CD8-positive, alpha-beta memory T cell (primary cell): ENCODE measurements around the gene ONECUT3. TPM values are rescaled to one million over a fixed set of nuclear protein-coding genes. Genes with fewer than 3 reads are reported as not detected.
"Not testable (repeated sequence)": the region's sequence is repeated elsewhere in the genome, so short reads cannot be mapped to it uniquely, and the experiment has no call there.

ENCODE experiments used
- CTCF ChIA-PET: fragments of 350-600 bp; sonication (Branson Sonifier 250); formaldehyde crosslinking; loops from one replicate; lab custom pipeline; 2021; ENCODE audit warnings: antibody characterized with exemption; lab: Charles Lee
- POLR2A ChIA-PET: fragments of 350-600 bp; sonication (Branson Sonifier 250); formaldehyde crosslinking; loops from one replicate; lab custom pipeline; 2021; ENCODE audit warnings: antibody characterized with exemption; lab: Charles Lee
- DNase-seq, 5 donors: peaks; one replicate each; pipeline versions ENCODE4 v3.0.0 to v3.0.0-alpha.2; 2020 to 2022; ENCODE audit warnings: mixed read lengths in 1 of 5
- H3K27ac ChIP-seq: one replicate; pipeline ENCODE4 v1.7.0; 2013; ENCODE audit warnings: low read depth, mild to moderate bottlenecking, low read length, moderate library complexity
- H3K27me3 ChIP-seq: 2 replicates; pipeline ENCODE4 v1.7.0; 2013; ENCODE audit warnings: low read length, mild to moderate bottlenecking; ENCODE audit not compliant: insufficient read depth, poor library complexity, severe bottlenecking
- H3K36me3 ChIP-seq: 2 replicates; pipeline ENCODE4 v1.7.0; 2013; ENCODE audit warnings: mild to moderate bottlenecking, low read length, moderate library complexity; ENCODE audit not compliant: insufficient read depth
- H3K4me1 ChIP-seq: 2 replicates; pipeline ENCODE4 v1.7.0; 2013; ENCODE audit warnings: mild to moderate bottlenecking, low read length, moderate library complexity; ENCODE audit not compliant: insufficient read depth
- H3K4me3 ChIP-seq: 2 replicates; pipeline ENCODE4 v1.7.0; 2013; ENCODE audit warnings: mild to moderate bottlenecking, low read length
- H3K9me3 ChIP-seq: 2 replicates; pipeline ENCODE4 v1.7.0; 2013; ENCODE audit warnings: mild to moderate bottlenecking, low read length
- H3K27ac Mint-ChIP-seq, 8 donors: one replicate each; pipeline ENCODE4 v1.8.0; 2020 to 2021; ENCODE audit warnings: mixed read lengths in 8 of 8, mild to moderate bottlenecking in 6 of 8, inconsistent platforms in 3 of 8, moderate library complexity in 3 of 8
- H3K27me3 Mint-ChIP-seq, 2 donors: one replicate each; pipeline ENCODE4 v1.8.0; 2020 to 2021; ENCODE audit warnings: mixed read lengths in 2 of 2, mild to moderate bottlenecking in 1 of 2, moderate library complexity in 1 of 2
- H3K36me3 Mint-ChIP-seq, 3 donors: one replicate each; pipeline ENCODE4 v1.8.0; 2020 to 2021; ENCODE audit warnings: mixed read lengths in 3 of 3, inconsistent platforms in 1 of 3, mild to moderate bottlenecking in 1 of 3
- H3K4me1 Mint-ChIP-seq, 3 donors: one replicate each; pipeline ENCODE4 v1.8.0; 2020 to 2021; ENCODE audit warnings: mixed read lengths in 3 of 3, inconsistent platforms in 1 of 3, mild to moderate bottlenecking in 1 of 3
- H3K4me3 Mint-ChIP-seq, 7 donors: one replicate each; pipeline ENCODE4 v1.8.0; 2020 to 2021; ENCODE audit warnings: mixed read lengths in 7 of 7, mild to moderate bottlenecking in 6 of 7, moderate library complexity in 4 of 7, inconsistent platforms in 2 of 7
- H3K9me3 Mint-ChIP-seq, 5 donors: one replicate each; pipeline ENCODE4 v1.8.0; 2020 to 2022; ENCODE audit warnings: mixed read lengths in 5 of 5, mild to moderate bottlenecking in 3 of 5, moderate library complexity in 2 of 5, inconsistent platforms in 1 of 5
- polyA plus RNA-seq: library from polyadenylated mRNA; unstranded; fragments of 300-500 nt; fragmentation: Illumina TruSeq; gene quantifications from one replicate; pipeline ENCODE4 v1.2.3, GENCODE V29; 2021
- total RNA-seq, 2 experiments: library from RNA; stranded (reverse); gene quantifications; one replicate each; pipeline ENCODE4 v1.2.3, GENCODE V29; 2021

ONECUT3 gene
- total and polyA plus RNA-seq, 3 experiments from 2014 or later, result not detected

DNA sequence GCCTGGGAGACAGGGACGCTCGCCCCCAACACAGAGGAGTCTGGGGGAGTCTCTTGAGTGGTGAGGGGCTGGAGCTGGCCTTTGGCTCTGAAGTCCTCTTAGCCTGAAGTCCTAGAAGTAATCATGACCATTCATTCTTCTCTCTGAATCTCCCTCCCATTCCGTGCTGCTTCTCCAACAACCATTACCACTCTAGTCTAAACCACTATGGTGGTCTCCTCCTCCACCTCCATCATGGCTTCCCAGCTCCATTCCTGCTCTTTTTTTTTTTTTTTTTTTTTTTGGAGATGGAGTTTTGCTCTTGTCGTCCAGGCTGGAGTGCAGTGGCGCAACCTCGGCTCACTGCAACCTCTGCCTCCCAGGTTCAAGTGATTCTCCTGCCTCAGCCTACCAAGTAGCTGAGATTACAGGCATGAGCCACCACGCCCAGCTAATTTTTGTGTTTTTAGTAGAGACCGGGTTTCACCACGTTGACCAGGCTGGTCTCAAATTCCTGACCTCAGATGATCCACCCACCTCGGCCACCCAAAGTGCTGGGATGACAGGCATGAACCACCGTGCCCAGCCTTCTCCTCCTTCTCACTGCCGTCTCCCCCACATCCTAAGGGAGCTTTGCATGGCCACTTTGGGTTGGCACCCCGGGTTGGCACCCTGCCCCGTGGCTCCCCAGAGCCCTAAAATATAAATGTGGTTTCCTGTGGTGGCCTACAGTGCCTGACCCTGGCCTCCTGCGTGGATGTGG lies 7.7 kb downstream of the ONECUT3 start:
- not testable (repeated sequence) for H3K27ac Mint-ChIP-seq

DNA sequence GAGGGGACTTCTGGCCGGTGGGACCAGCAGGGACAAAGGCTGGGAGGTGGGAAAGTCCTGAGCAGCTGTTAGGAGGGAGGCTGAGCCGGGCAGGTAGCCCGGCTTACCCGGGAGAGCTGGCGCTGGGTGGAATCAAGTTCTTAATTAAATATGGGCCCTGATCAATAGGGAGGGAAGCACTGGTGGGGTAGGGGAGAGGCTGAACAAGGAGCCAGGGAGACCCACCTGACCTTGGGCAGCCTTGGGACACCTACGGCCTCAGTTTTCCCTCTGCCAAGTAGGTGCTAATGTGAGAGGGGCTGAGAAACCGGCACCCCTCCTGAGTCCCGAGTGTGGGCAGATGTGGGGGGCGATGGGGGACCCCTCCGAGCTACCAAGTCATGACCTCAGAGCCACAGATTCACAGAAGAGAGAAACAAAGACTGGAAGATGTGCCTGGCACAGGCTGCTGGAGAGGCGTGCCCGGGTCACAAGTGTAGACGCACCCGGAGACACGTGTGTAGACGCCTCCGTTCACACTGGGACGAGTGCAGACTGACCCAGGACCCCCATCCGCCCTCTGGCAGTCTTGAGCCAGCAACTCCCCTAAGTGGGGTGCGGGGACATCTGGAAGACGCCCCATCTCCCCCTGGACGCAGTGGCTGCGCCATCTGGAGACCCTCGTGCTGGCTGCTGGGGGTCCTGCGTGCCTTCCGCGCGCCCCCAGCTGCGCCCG lies 8.4 kb downstream of the ONECUT3 start:
- DNase-seq, result no peak
- Mint-ChIP-seq H3K27ac (peak overlapping the region in 1 of 8 donors; percentile 18), H3K4me3 (no peak overlapping the region), H3K4me1 (peaks cover 2 to 6% (median 3%) of the 10 kb centered on the region in 3 donors), H3K36me3 (no peaks in the 10 kb centered on the region), H3K9me3 (no peaks in the 10 kb centered on the region), H3K27me3 (peaks cover 56 to 59% of the 10 kb centered on the region in 2 donors)
- no peaks in the 10 kb centered on the region for H3K9me3 ChIP-seq
- H3K27ac ChIP-seq, result no peak overlapping the region
- H3K27me3 ChIP-seq, result peaks cover 54% of the 10 kb centered on the region
- no peak overlapping the region for H3K4me3 ChIP-seq
- ChIA-PET CTCF (no interaction called here), POLR2A (no interaction called here)
- H3K4me1 ChIP-seq, result no peaks in the 10 kb centered on the region
- H3K36me3 ChIP-seq, result no peaks in the 10 kb centered on the region

More for the DNA sequence above, 7.7 kb downstream of the ONECUT3 start:
- H3K27ac ChIP-seq, H3K36me3 Mint-ChIP-seq, DNase-seq, H3K4me1 Mint-ChIP-seq, H3K9me3 ChIP-seq, H3K4me3 ChIP-seq, H3K4me3 Mint-ChIP-seq, H3K4me1 ChIP-seq, H3K9me3 Mint-ChIP-seq, POLR2A ChIA-PET, H3K36me3 ChIP-seq: not testable (repeated sequence)
- H3K27me3 ChIP-seq, result peaks cover 54% of the 10 kb centered on the region
- CTCF ChIA-PET, result interaction anchor here (1.0 to 1.2 kb wide), 2 partner anchors 9 to 215 kb away, joined by 4 read pairs; no protein-coding TSS in a partner anchor
- peaks cover 58 to 63% of the 10 kb centered on the region in 2 donors for H3K27me3 Mint-ChIP-seq

DNA sequence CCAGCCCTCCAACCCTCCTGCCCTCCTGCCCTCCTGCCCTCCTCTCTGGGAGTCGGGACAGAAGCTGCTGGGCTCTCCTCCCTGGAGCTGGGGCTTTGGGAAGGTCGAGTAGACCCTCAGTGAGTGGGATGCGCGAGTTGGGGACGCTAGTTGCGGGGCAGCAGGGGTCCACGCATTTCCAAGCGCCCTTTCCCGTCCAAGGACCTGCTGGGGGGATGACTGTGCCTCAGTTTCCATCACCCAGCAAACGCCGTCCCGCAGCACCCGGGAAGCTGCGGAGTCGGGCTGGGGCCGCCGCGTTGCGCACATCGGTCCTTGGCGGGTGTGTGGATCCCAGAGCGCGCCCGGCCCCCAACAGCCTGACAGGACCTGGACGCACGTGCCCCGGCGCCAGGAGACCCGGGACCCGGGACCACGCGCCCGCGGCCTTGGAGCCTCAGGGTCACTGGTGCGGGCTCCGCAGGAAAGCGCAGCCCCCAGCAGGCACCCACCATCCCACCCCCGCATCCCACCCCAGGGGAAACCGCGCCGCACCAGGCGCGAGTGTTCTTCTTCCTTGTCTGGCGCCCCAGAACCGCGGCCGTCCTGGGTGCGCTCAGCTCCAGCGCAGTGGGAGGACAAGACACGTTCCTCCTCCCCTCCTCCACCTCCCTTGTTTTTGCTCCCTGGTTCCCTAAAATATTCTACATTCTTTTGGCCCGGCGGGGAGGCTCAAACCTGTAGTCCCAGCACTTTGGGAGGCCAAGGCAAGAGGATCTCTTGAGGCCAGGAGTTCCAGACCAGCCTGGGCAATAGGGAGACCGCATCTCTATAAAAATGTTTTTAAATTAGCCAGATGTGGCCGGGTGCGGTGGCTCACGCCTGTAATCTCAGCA lies 9.2 kb downstream of the ONECUT3 start:
- H3K9me3 ChIP-seq, result no peaks in the 10 kb centered on the region
- H3K4me1 ChIP-seq, result peaks cover 5% of the 10 kb centered on the region
- no peak overlapping the region for H3K4me3 Mint-ChIP-seq
- no peaks in the 10 kb centered on the region for H3K36me3 ChIP-seq
- peaks cover 53 to 61% of the 10 kb centered on the region in 2 donors for H3K27me3 Mint-ChIP-seq
- no peak overlapping the region for H3K27ac ChIP-seq
- no peaks in the 10 kb centered on the region for H3K4me1 Mint-ChIP-seq
- no peaks in the 10 kb centered on the region for H3K9me3 Mint-ChIP-seq
- ChIA-PET CTCF (no interaction called here), POLR2A (no interaction called here)
- no peaks in the 10 kb centered on the region for H3K36me3 Mint-ChIP-seq
- DNase-seq, result no peak
- no peak overlapping the region for H3K4me3 ChIP-seq
- peaks cover 54% of the 10 kb centered on the region for H3K27me3 ChIP-seq
- no peak overlapping the region for H3K27ac Mint-ChIP-seq

DNA sequence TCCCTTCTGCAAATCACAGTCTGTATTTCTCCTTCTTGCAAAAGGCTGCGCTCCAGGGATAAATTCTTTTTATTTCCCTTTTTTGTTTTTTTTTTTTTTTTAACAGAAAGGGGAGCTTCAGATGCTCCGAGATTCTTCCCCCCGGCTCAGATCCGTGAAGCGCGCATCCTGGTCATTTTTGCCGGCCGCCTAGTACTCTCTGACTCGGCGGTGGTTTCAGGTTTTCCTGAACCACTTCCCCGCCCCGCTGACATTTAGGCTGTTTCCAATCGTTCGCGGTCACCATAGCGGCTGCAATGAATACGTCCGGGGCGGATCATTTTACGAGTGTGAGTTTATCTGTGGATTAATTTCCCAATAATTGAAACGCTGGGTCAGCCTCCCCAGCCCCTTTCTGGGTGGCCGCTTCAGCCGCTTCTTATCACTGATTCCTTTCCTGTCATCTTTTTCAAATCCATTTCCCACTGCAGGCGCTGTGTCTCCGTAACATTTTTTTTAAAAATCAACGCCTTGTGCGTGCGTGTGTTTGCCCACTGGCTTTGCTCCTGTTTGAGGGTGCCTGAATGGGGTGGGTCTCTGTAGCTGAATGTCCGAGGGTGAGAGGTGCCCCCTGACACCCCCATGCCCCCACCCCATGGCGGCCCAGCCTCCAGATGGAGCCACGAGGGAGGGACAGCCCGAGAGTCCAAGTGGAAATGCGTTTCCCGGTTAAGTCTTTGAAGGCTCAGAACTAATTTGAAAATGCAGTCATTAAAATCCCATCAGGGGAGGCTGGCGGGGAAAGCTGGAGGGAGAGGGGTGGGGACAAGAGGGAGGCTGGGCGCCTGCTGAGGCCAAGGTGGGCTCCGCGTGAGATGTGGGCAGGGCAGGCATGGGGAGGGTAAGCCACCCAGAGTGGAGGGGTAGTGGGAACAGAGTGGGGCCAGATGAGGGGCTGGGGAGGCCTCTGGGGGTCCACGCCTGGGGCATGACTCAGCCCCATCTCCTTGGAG lies 10.6 kb downstream of the ONECUT3 start:
- no peaks in the 10 kb centered on the region for H3K9me3 ChIP-seq
- ChIA-PET POLR2A (interaction anchor here (0.6 kb wide), 1 partner anchor 292 kb away, joined by 4 read pairs; no protein-coding TSS in a partner anchor), CTCF (interaction anchor here (1.1 kb wide), 1 partner anchor 218 kb away, joined by 4 read pairs; no protein-coding TSS in a partner anchor)
- H3K36me3 ChIP-seq, result no peaks in the 10 kb centered on the region
- H3K27me3 Mint-ChIP-seq, result peaks cover 53 to 69% of the 10 kb centered on the region in 2 donors
- no peak for DNase-seq
- H3K36me3 Mint-ChIP-seq, result no peaks in the 10 kb centered on the region
- H3K4me1 Mint-ChIP-seq, result no peaks in the 10 kb centered on the region
- peaks cover 58% of the 10 kb centered on the region for H3K27me3 ChIP-seq
- peaks cover 8% of the 10 kb centered on the region for H3K4me1 ChIP-seq
- no peak overlapping the region for H3K27ac ChIP-seq
- no peak overlapping the region for H3K4me3 ChIP-seq
- H3K27ac Mint-ChIP-seq, result peak overlapping the region in 1 of 8 donors; percentile 10
- no peaks in the 10 kb centered on the region for H3K9me3 Mint-ChIP-seq
- H3K4me3 Mint-ChIP-seq, result no peak overlapping the region

DNA sequence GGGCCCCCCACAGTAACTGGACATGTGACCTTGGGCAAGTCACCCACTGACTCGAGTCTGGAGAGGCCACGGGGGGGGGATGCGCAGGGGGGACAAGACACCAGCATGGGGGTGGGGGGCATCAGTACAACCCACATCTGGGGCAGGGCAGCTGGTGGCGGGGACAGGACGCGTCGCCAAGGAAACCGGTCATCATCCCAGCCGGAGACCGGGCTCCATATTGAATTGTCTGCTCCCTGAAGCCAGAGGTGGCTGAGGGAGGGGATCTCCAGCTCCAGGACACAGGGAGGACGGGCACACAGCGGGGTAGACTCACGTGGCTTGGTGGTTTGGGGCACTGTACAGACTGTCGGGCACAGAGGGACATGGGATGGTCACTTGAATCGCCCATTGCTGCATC lies 11.4 kb downstream of the ONECUT3 start:
- Mint-ChIP-seq H3K27me3 (peaks cover 52 to 67% of the 10 kb centered on the region in 2 donors), H3K4me1 (no peaks in the 10 kb centered on the region), H3K36me3 (no peaks in the 10 kb centered on the region), H3K27ac (no peak overlapping the region), H3K4me3 (peak overlapping the region in 1 of 7 donors; percentile 13), H3K9me3 (no peaks in the 10 kb centered on the region)
- Histone ChIP-seq H3K36me3 (no peaks in the 10 kb centered on the region), H3K9me3 (no peaks in the 10 kb centered on the region), H3K4me3 (no peak overlapping the region), H3K4me1 (peaks cover 8% of the 10 kb centered on the region), H3K27ac (no peak overlapping the region), H3K27me3 (peaks cover 53% of the 10 kb centered on the region)
- ChIA-PET CTCF (interaction anchor here (0.8 to 1.1 kb wide), 2 partner anchors 92 to 218 kb away, joined by 4 read pairs; no protein-coding TSS in a partner anchor), POLR2A (no interaction called here)
- no peak for DNase-seq

DNA sequence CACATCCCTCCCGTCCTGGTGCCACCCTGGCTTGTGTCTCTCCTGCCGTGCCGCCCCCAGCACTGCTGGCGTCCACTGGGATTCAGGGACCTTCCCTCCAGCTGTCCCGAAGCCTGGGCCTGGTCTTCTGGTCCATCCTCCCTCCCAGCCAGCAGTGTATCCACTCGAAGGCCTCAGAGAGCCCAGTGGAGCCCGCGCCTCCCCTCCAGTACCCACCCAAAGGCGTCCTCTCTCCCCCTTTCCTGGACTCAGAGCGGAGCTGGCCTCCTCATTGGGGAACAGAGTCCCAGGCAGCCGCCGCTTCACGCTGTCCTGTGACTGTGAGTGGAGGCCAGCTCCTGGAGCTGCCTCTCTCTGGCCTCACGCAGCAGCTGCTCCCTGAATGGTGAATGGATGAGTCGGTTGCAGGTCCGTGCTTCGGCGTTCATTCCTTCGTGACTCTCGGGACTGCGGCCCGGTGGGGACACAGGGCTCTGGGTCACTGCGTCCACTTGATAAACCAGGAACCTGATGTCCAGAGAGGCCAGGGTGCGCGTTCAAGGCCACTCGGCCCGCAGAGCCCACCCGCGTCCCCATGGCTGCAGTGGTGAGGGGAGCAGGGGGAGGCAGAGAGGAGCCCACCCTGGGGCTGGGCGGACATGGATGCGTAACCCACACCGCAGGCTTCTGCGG lies 12.1 kb downstream of the ONECUT3 start:
- Histone ChIP-seq H3K27ac (no peak overlapping the region), H3K9me3 (peaks cover under 1% of the 10 kb centered on the region), H3K27me3 (peaks cover 49% of the 10 kb centered on the region), H3K4me1 (peaks cover 8% of the 10 kb centered on the region), H3K4me3 (no peak overlapping the region), H3K36me3 (no peaks in the 10 kb centered on the region)
- Mint-ChIP-seq H3K4me1 (no peaks in the 10 kb centered on the region), H3K27ac (no peak overlapping the region), H3K9me3 (peaks cover 0 to 5% (median 5%) of the 10 kb centered on the region in 5 donors), H3K36me3 (no peaks in the 10 kb centered on the region), H3K4me3 (no peak overlapping the region), H3K27me3 (peaks cover 53 to 72% of the 10 kb centered on the region in 2 donors)
- DNase-seq, result no peak
- ChIA-PET CTCF (interaction anchor here (0.8 to 2.4 kb wide), 3 partner anchors 92 to 219 kb away, joined by 4 to 9 read pairs (median 4); no protein-coding TSS in a partner anchor), POLR2A (no interaction called here)
